Gastrocnemius medialis (tissue), 4 donors: ENCODE data around the gene C2CD4C. TPM values are rescaled to one million over a fixed set of nuclear protein-coding genes. Genes with fewer than 3 reads are reported as not detected.

ENCODE experiments used
- ATAC-seq, 2 donors: fragments of 150-250 bp; one replicate each; pipeline ENCODE4 v1.9.1; 2016
- DNase-seq, 2 donors: peaks; one replicate each; pipeline ENCODE4 v3.0.0-alpha.2; 2019
- H3K27ac ChIP-seq, 4 donors: fragments of 200-600 bp; sonication (generic); 1 replicate in 1 of 4; 2 replicates in 3 of 4; pipeline ENCODE4 v1.5.1; 2016 to 2018; ENCODE audit warnings: mild to moderate bottlenecking in 2 of 4, moderate library complexity in 1 of 4
- H3K27me3 ChIP-seq, 3 donors: fragments of 200-600 bp; sonication (generic) in 2 of 3; 1 replicate in 1 of 3; 2 replicates in 2 of 3; pipeline versions ENCODE4 v1.5.1 to v1.6.0; 2016 to 2019; ENCODE audit warnings: mild to moderate bottlenecking in 1 of 3, moderate library complexity in 1 of 3
- H3K36me3 ChIP-seq, 2 donors: fragments of 200-600 bp; sonication (generic) in 1 of 2; one replicate each; pipeline ENCODE4 v1.5.1; 2017 to 2018
- H3K4me1 ChIP-seq, 2 donors: fragments of 200-600 bp; sonication (generic) in 1 of 2; one replicate each; pipeline ENCODE4 v1.5.1; 2016 to 2017; ENCODE audit warnings: mild to moderate bottlenecking in 2 of 2
- H3K4me3 ChIP-seq, 4 donors: fragments of 200-600 bp; sonication (generic) in 3 of 4; 1 replicate in 1 of 4; 2 replicates in 3 of 4; pipeline ENCODE4 v1.5.1; 2016 to 2019; ENCODE audit warnings: mild to moderate bottlenecking in 2 of 4
- H3K9me3 ChIP-seq, 3 donors: fragments of 200-600 bp; sonication (generic) in 2 of 3; 1 replicate in 1 of 3; 2 replicates in 2 of 3; pipeline ENCODE4 v1.5.1; 2016 to 2019
- CTCF ChIP-seq, 5 experiments: fragments of 450-650 bp in 3 of 5; fragments of 200-600 bp in 2 of 5; sonication (generic) in 2 of 5; IDR thresholded peaks in 4 of 5; conservative IDR thresholded peaks in 1 of 5; 1 replicate in 4 of 5; 2 replicates in 1 of 5; pipeline ENCODE4 v1.5.1; 2016 to 2019; ENCODE audit warnings: antibody characterized with exemption in 5 of 5, mild to moderate bottlenecking in 3 of 5, moderate library complexity in 3 of 5
- POLR2A ChIP-seq, 2 donors: fragments of 450-650 bp; IDR thresholded peaks; one replicate each; pipeline ENCODE4 v1.6.1; 2017; ENCODE audit warnings: antibody characterized with exemption in 2 of 2, mild to moderate bottlenecking in 2 of 2, moderate library complexity in 2 of 2
- in situ Hi-C, 4 donors: fragments of 200-750 bp; cut with MboI; loops; one replicate each; pipeline versions ENCODE4 v1.15.0 to v1.8.0; 2017; ENCODE audit warnings: low sequenced_read_pairs in 4 of 4
- intact Hi-C: fragments of 100-400 bp; cut with DNase I; formaldehyde crosslinking; loops from one replicate; pipeline ENCODE4 v1.15.1; 2023; ENCODE audit warnings: low total_unique reads
- total RNA-seq, 4 donors: library from RNA; depleted of rRNA; stranded (reverse); fragments of >200 nt; gene quantifications; one replicate each; pipeline versions ENCODE4 v1.1.0 to v1.2.3, GENCODE V29; 2016

The C2CD4C gene
- total RNA-seq, 4 donors from 2014 or later = 0.15 to 0.78 (median 0.38) TPM

- Histone ChIP-seq H3K27ac (no peak overlapping the region), H3K4me1 (peaks cover 0 to 3% of the 10 kb centered on the region in 2 donors), H3K27me3 (peaks cover 0 to 13% (median 5%) of the 10 kb centered on the region in 3 donors), H3K4me3 (no peak overlapping the region), H3K36me3 (no peaks in the 10 kb centered on the region), H3K9me3 (no peaks in the 10 kb centered on the region)
- intact Hi-C loops (no loop called here), in situ Hi-C loops (no loop called here)
- ATAC-seq (no peak), DNase-seq (no peak)
- TF ChIP-seq POLR2A (IDR thresholded peaks at IDR 0.05) = no peak
- no peak for TF ChIP-seq CTCF (IDR thresholded peaks at IDR 0.05 in 4 of 5, conservative IDR thresholded peaks at IDR 0.05 in 1 of 5)
Observed at GRCh38 chr19:416416-416815, 7.5 kb upstream of the C2CD4C start.

GRCh38 chr19:415292-415691, 6.3 kb upstream of the C2CD4C start:
- no peaks in the 10 kb centered on the region for H3K36me3 ChIP-seq
- no peak overlapping the region for H3K4me3 ChIP-seq
- TF ChIP-seq POLR2A (IDR thresholded peaks at IDR 0.05) = no peak
- TF ChIP-seq CTCF (IDR thresholded peaks at IDR 0.05 in 4 of 5, conservative IDR thresholded peaks at IDR 0.05 in 1 of 5) = no peak
- no peak for ATAC-seq
- intact Hi-C loops = no loop called here
- in situ Hi-C loops = no loop called here
- H3K4me1 ChIP-seq = peaks cover 0 to 3% of the 10 kb centered on the region in 2 donors
- no peak for DNase-seq
- H3K27ac ChIP-seq = no peak overlapping the region
- H3K9me3 ChIP-seq = no peaks in the 10 kb centered on the region
- H3K27me3 ChIP-seq = peaks cover 2 to 16% (median 5%) of the 10 kb centered on the region in 3 donors

GRCh38 chr19:413756-414420, 4.9 kb upstream of the C2CD4C start:
- intact Hi-C loops (no loop called here), in situ Hi-C loops (no loop called here)
- ATAC-seq (no peak), DNase-seq (no peak)
- H3K9me3 ChIP-seq = no peaks in the 10 kb centered on the region
- H3K27ac ChIP-seq = no peak overlapping the region
- H3K4me1 ChIP-seq = no peaks in the 10 kb centered on the region
- H3K36me3 ChIP-seq = no peaks in the 10 kb centered on the region
- no peak for TF ChIP-seq CTCF (IDR thresholded peaks at IDR 0.05 in 4 of 5, conservative IDR thresholded peaks at IDR 0.05 in 1 of 5)
- no peak for TF ChIP-seq POLR2A (IDR thresholded peaks at IDR 0.05)
- H3K27me3 ChIP-seq = peaks cover 10 to 28% (median 17%) of the 10 kb centered on the region in 3 donors
- no peak overlapping the region for H3K4me3 ChIP-seq

GRCh38 chr19:412356-413355, 3.7 kb upstream of the C2CD4C start:
- TF ChIP-seq CTCF (IDR thresholded peaks at IDR 0.05 in 4 of 5, conservative IDR thresholded peaks at IDR 0.05 in 1 of 5) (no peak), POLR2A (IDR thresholded peaks at IDR 0.05) (no peak)
- in situ Hi-C loops = no loop called here
- H3K36me3 ChIP-seq = no peaks in the 10 kb centered on the region
- no peaks in the 10 kb centered on the region for H3K9me3 ChIP-seq
- ATAC-seq = no peak
- intact Hi-C loops = no loop called here
- H3K27ac ChIP-seq = no peak overlapping the region
- peaks cover 5% of the 10 kb centered on the region in 2 donors for H3K4me1 ChIP-seq
- no peak overlapping the region for H3K4me3 ChIP-seq
- peaks cover 22 to 40% (median 30%) of the 10 kb centered on the region in 3 donors for H3K27me3 ChIP-seq
- DNase-seq = no peak
